Subcutaneous adipose tissue (tissue), 4 donors: ENCODE measurements around the gene TCL1B. TPM values are rescaled to one million over a fixed set of nuclear protein-coding genes. Genes with fewer than 3 reads are reported as not detected.

Experiments
- small RNA-seq: library from RNA; depleted of rRNA; stranded (forward); fragments of <200 nt; gene quantifications from one replicate; pipeline ENCODE3, GENCODE V24; 2016
- total RNA-seq, 4 donors: library from RNA; depleted of rRNA; stranded (reverse); fragments of >200 nt; gene quantifications; one replicate each; pipeline ENCODE4 v1.1.0, GENCODE V29; 2016
- TF ChIP-seq, protein P1 (sequence below): fragments of 450-650 bp; IDR thresholded peaks from one replicate; pipeline ENCODE4 v1.5.1; 2016; ENCODE audit warnings: low read depth, mild to moderate bottlenecking, control low read depth, antibody characterized with exemption, moderate library complexity

TCL1B gene
- total RNA-seq, 4 donors from 2014 or later = not detected

DNA sequence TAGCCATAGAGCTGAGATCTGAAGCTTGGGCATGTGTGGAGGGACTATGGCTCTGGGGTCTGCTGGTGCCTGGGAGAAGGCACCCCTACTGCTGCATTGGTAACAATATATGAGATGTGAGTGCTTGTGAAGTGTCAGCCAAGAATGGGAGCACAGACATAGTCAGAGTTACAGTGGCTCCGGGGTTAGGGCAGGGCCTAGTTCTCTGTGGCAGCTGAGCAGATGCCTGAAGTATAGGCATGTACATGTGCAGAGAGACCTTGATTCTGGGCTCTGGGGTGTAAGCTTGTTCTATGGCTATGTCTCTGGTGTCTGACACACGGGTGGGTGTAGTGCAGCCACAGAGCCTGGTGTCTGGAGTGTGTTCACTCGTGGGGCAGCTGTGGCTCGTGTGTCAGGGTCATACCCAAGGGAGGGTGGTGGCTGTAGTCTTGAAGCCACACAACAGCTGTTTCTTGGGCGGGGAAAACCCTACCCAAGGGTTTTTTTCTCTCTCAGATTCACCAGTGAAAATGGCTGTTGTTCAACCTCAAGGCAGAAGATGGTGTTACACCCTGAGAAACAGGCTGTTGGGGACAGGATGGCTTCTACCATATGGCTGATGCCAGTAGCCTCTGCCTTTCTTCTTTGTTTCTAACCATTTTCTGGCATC lies 39.6 kb downstream of the TCL1B start:
- TF ChIP-seq, protein P1, sequence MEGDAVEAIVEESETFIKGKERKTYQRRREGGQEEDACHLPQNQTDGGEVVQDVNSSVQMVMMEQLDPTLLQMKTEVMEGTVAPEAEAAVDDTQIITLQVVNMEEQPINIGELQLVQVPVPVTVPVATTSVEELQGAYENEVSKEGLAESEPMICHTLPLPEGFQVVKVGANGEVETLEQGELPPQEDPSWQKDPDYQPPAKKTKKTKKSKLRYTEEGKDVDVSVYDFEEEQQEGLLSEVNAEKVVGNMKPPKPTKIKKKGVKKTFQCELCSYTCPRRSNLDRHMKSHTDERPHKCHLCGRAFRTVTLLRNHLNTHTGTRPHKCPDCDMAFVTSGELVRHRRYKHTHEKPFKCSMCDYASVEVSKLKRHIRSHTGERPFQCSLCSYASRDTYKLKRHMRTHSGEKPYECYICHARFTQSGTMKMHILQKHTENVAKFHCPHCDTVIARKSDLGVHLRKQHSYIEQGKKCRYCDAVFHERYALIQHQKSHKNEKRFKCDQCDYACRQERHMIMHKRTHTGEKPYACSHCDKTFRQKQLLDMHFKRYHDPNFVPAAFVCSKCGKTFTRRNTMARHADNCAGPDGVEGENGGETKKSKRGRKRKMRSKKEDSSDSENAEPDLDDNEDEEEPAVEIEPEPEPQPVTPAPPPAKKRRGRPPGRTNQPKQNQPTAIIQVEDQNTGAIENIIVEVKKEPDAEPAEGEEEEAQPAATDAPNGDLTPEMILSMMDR = no peak

DNA sequence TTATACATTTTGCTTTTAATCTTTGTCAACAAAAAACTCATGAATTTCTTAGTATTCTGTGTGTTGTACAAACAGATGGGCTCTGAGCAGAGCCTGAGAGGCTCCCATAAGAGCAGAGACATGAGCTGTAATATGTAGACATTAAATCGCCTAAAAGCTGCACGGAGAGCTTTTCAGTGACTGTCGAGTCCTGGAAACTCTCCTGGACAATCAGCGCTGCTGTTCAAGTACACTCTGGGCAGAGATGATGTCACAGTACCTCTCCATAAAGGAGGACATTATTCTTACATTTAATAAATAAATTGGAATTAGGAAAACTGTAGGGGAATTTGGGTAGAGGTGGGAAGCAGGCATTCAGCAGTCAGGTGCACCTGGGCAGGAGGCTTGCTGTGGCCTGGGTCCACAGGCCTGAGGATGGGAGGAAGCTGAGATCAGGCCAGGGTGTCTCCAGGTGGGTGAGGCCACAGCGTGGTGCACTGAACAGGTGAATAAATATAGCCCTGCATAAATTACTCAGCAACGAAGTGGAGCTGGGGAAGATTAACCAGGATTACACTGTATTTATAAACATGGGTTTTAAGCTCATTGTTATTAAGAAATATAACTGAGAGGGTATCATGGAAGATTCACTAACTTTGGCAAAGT lies 41.0 kb downstream of the TCL1B start:
- TF ChIP-seq, protein P1 = no peak

DNA sequence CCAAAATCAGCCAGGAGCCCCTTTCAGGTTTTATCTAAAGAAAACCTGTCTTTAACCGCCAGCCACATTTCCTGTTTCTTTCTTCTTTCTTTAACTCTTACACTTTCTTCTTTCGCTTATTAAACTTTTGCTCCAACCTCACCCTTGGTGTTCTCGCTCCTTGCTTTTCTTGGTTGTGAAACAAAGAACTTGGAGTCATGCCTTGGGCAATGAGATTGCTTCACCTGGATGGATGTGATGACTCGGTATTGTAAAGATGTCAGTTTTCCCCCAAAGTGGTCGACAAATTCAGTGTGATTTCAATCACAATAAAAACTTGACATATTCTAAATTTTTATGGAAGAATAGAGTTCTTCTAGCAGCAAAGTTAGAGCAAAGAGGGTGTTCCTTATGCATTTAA lies 43.9 kb downstream of the TCL1B start:
- TF ChIP-seq, protein P1 = no peak

DNA sequence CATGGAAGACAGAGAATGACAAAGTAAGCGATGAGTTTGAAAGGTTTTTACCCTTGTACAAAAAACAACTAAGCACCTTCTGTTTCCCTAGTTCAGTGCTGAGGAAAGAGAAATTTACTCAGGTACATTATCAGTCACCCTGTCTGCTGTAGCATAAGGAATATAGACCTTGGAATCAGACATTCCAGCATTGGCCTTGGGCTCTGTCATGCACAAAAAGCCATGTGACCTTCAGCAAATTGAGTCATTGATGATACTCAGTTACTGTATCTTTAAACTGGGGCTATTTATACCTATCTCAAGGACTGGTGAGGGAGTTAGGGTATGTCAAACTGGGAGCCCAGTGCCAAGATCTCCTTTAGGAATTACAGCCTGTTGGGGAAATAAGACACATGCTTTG lies 47.0 kb downstream of the TCL1B start:
- TF ChIP-seq, protein P1 = no peak

DNA sequence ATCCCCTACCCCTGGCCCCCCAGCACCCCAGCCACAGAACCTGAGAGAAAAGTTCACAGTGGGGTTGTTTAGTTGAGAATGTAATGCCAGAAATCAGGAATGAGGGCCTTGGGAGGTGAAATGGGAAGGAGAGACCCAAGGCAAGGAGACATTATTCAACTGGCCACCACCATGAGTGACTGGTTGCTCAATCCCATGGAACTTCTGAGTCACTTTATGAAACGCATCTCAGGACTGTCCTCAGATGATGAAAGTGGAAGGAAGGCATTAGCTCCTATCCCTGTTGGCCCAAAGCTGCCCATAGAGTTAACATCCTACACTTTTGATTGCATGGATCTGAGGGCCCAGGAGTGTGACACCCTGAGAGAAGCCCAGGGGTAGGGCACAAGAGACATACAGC lies 53.1 kb downstream of the TCL1B start:
- TF ChIP-seq, protein P1 = no peak

DNA sequence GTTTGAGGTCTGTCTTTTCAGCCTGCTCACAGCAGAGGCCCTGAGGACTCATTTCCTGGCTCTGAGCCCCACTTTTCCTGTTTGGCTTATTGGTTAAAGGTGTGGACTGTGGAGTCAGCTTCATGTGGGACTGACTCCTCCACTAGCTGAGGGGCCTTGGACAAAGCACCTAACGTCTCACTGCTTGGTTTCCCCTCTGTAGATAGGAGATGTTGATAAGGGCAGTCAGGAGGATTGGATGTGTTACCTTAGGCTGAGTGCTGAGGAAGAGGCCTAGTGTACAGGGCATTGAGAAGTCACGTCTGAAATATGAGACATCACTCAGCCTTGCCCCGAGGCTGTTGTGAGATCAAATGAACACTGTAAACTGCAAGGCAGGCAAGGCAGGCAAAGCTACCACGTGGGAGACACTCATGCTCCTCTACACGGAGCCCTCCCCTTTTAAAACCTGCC lies 54.8 kb downstream of the TCL1B start:
- TF ChIP-seq, protein P1 = no peak

DNA sequence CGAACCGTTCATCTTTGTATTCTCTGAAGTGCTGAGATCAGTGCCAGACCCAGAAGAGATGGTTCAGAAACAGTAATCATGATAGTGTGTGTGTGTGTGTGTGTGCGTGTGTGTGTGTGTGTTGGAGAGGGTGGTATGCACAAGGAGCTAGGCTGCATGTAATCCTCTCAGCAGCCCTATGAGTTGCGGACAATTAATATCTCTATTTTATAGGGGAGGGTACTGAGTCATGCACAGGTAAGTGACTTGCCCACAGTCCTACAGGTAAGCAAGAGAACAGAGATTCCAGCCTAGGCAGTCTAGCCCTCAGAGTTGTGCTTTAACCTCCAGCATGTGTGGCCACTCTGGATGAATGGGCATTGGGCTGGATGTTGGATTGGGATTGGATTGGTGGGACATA lies 55.6 kb downstream of the TCL1B start:
- TF ChIP-seq, protein P1 = no peak

Small RNAs within 50 kb of the gene (small RNA-seq; reads per million reads assigned to genes)
- not detected for gene RF02193

Other genes starting within 250 kb of the TCL1B start
- gene SYNE3, start 169.8 kb upstream of the TCL1B start, total RNA-seq = 100 to 1,000 TPM in 3 of 4 donors, 10 to 100 TPM in 1; 82.8 to 196 (median 136) TPM
- 10 to 100 TPM; 17.7 to 48.8 (median 20.5) TPM for gene GLRX5, start 151.4 kb upstream of the TCL1B start, total RNA-seq
- not detected for gene TCL1A, start 27.7 kb downstream of the TCL1B start, total RNA-seq
- not detected for gene TUNAR, start 190.4 kb downstream of the TCL1B start, total RNA-seq